Measurements from ENCODE around the gene VPS16. TPM values are rescaled to one million over a fixed set of nuclear protein-coding genes. Genes with fewer than 3 reads are reported as not detected.

Gene VPS16
- 10 to 100 TPM; 61.8 to 81.3 (median 76.5) TPM for polyA plus RNA-seq

DNA sequence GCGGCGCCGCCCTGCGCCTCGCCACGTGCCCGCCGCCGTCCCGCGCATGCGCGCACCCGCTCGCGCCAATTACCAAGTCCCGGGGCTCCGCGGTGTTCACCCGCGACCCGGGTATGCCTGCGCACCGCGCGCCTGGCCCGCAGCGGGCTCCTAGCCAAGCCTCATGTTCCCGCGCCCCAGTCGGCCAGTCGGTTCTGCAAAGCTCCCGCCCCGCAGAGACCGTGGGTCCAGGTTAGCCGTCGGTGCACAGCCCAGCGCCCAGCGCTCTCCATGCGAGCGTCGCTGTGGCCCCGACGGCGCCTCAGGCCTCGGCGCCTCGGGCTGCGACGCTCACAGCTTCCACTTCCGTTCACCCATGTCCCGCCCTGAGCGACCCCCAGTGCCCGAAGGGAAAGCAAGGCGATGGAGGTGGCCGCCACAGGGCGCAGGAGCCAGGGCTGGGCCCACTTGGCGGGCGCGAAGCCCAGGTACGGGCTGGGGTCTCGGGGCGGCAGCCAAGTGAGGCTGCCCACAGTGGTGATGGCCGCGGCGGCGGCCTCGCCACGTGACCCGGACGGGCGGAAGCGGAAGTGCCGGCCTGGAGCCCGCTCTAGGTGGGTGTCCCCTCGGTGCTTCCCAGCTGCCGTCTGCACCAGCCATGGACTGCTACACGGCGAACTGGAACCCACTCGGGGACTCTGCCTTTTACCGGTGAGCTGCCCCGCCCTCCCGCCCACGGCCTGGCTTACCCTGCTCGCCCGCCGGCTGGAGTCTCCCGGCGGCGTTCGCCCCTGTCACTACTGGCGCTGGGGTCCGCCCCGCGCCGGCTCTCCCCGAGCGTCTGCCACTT lies at the start of gene VPS16, which contains the start of gene PCED1A:
Gene VPS16, plus strand, starts transcription at position 608 of the 829 bp plus-strand sequence. Its CDS starts 30 bp downstream, at position 638.
Gene PCED1A, minus strand, starts transcription at position 518 of the 829 bp plus-strand sequence. CDS start 743 bp downstream, outside the sequence.
- H3K9me3 Mint-ChIP-seq: no peaks in the 10 kb centered on the region
- peak within 1 kb of the TSS; percentile 81 to 93 (median 89) for H3K27ac Mint-ChIP-seq
- peak; percentile 85 to 88 (median 88) for DNase-seq
- H3K4me3 Mint-ChIP-seq: peak within 1 kb of the TSS; percentile 89 to 93 (median 91)
- H3K27me3 Mint-ChIP-seq (ENCODE audit: low read depth in 3 of 3): peaks cover 0 to 12% (median 6%) of the 10 kb centered on the region in 3 donors
- peaks cover 8 to 9% (median 9%) of the 10 kb centered on the region in 3 donors for H3K36me3 Mint-ChIP-seq
- peaks cover 41 to 43% of the 10 kb centered on the region in 2 donors for H3K4me1 Mint-ChIP-seq

DNA sequence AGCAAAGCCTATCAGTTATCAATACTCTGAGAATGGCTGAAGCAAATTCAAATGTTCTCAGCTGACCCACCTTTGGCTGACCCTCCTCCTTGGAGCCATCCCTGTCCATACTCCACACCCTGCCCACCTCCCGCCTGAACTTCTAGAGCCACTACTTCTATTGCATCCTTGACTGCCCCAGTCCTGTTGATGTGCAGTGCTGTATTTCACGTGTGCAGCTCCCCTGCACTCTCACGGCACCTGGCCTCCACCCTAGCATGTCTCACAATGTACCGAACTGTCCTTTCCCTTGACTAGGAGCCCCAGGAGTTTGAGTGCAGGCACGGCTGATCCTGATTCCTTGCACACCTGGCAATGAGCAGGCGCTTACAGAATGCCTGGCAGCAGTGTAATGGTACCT lies 47.1 kb upstream of the VPS16 start:
- no peaks in the 10 kb centered on the region for H3K9me3 Mint-ChIP-seq
- no peak overlapping the region for H3K27ac Mint-ChIP-seq
- peaks cover 0 to 4% (median 0%) of the 10 kb centered on the region in 3 donors for H3K36me3 Mint-ChIP-seq
- no peaks in the 10 kb centered on the region for H3K4me1 Mint-ChIP-seq
- no peak for DNase-seq
- peaks cover 5 to 7% (median 6%) of the 10 kb centered on the region in 3 donors for H3K27me3 Mint-ChIP-seq (ENCODE audit: low read depth in 3 of 3)
- no peak overlapping the region for H3K4me3 Mint-ChIP-seq

DNA sequence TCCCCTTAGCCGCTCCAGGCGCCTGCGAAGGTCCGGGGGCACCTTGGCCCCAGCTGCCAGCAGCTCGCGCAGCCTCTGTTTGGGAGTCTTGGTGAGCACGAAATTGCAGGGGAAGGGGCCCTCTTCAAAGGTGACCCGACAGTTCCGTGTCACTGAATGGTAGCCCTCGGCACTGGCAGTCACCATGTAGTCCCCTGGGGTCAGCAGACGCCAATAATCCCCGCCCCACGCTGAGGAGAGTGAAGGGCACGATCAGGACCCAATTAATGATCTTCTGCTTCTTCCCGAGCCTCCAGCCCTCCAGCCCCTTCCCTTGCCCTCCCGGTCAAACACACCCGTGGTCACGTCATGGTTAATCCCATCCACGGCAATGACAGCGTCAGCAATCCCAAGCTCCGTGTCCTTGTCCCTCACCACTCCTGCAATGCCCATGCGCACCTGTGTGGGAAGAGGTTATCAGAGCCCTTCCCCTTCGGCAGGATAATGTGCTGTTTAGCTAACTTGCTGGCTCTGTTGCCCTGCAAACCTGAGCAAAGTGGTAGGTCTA lies 46.3 kb upstream of the VPS16 start:
- no peak overlapping the region for H3K4me3 Mint-ChIP-seq
- H3K4me1 Mint-ChIP-seq: peaks cover 0 to under 1% of the 10 kb centered on the region in 2 donors
- H3K9me3 Mint-ChIP-seq: no peaks in the 10 kb centered on the region
- H3K27me3 Mint-ChIP-seq (ENCODE audit: low read depth in 3 of 3): peaks cover 7 to 10% (median 10%) of the 10 kb centered on the region in 3 donors
- H3K27ac Mint-ChIP-seq: no peak overlapping the region
- peaks cover 0 to 4% (median 0%) of the 10 kb centered on the region in 3 donors for H3K36me3 Mint-ChIP-seq
- no peak for DNase-seq

DNA sequence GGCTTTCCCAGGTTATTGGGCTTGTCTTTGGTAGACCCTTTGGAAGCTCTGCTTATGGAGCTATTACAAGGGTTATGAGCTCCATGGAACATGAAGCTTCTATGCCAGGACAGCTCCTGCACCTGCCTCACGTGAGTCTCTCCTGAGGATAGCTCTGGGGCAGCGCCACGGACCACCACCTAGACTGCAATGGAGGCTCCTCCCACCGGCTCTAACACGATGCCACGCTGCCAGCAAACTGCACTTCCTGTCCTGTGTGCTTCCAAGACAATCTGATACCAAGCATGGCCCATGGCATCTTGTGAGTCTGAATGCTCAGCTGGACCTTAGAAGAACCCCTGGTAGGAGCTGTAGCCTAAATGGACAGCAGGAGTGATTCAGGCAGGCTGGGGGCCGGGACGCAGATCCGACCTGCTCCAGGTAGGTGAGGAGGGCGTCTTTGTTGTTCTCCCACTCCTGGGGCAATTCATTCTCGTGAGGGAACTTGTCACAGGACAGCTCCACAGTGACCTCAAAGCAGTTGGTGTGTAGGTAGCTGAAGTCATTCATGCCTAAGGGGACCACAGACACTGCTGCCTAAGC lies 45.6 kb upstream of the VPS16 start:
- Mint-ChIP-seq H3K4me3 (no peak overlapping the region), H3K4me1 (peaks cover 6 to 8% of the 10 kb centered on the region in 2 donors), H3K27ac (no peak overlapping the region), H3K27me3 (ENCODE audit: low read depth in 3 of 3) (peaks cover 7 to 16% (median 12%) of the 10 kb centered on the region in 3 donors), H3K36me3 (peaks cover 0 to 4% (median 0%) of the 10 kb centered on the region in 3 donors), H3K9me3 (peaks cover 0 to under 1% (median 0%) of the 10 kb centered on the region in 6 donors)
- no peak for DNase-seq

DNA sequence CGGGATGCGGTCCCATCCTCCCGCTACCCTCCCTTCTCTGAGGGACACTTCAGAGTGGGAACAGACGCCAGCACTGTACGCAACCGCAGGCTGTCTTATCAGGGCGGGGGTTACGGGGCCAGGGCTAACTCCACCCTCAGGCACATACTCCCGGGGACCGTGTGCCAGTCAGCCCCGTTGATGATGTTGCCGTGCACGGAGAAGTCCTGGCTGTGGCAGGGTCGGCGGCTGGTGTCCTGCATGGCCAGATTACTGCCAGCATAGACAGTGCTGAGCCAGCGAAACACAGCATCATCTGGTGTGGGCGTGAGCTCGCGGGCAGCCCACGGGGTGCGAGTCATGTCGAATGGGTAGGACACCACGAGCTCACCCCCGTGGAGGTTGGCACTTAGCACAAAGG lies 45.1 kb upstream of the VPS16 start:
- H3K36me3 Mint-ChIP-seq: peaks cover 0 to under 1% (median 0%) of the 10 kb centered on the region in 3 donors
- H3K4me3 Mint-ChIP-seq: no peak overlapping the region
- peaks cover 0 to 2% (median 0%) of the 10 kb centered on the region in 6 donors for H3K9me3 Mint-ChIP-seq
- peaks cover 4 to 15% (median 14%) of the 10 kb centered on the region in 3 donors for H3K27me3 Mint-ChIP-seq (ENCODE audit: low read depth in 3 of 3)
- H3K4me1 Mint-ChIP-seq: peaks cover 10% of the 10 kb centered on the region in 2 donors
- no peak for DNase-seq
- H3K27ac Mint-ChIP-seq: no peak overlapping the region

DNA sequence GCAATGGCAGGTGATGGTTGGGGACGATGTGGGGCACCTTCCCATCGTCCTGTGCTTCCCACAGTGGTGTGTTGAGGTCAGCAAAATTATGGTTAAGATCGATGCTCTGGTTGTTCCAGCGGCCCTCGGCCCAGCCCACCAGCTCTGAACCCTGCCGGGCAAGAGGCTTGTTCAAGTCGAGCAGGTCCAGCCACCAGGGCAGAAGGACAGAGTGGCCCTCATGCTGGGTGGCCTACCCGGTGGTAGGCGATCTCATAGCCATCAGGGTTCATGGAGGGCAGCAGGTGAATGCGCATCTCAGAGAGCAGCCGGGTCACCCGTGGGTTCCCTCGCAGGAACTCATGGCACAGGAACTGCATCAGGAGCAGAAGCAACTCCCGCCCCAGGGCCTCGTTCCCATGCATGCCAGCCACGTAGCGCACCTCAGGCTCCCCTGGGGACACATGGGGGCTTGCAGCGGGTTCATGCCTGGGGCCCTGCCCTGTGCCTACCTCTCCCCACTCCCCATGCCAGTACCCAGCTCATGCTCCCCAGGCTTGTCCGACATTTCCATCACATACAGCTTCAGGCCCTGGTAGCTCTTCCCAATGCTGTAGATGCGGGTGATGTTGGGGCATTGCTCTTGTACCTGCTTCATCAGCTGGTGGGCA lies 44.4 kb upstream of the VPS16 start:
- Mint-ChIP-seq H3K27me3 (ENCODE audit: low read depth in 3 of 3) (peaks cover 10 to 17% (median 16%) of the 10 kb centered on the region in 3 donors), H3K4me3 (no peak overlapping the region), H3K36me3 (no peaks in the 10 kb centered on the region), H3K27ac (no peak overlapping the region), H3K4me1 (peaks cover 16 to 17% of the 10 kb centered on the region in 2 donors), H3K9me3 (peaks cover 0 to 2% (median 0%) of the 10 kb centered on the region in 6 donors)
- no peak for DNase-seq

DNA sequence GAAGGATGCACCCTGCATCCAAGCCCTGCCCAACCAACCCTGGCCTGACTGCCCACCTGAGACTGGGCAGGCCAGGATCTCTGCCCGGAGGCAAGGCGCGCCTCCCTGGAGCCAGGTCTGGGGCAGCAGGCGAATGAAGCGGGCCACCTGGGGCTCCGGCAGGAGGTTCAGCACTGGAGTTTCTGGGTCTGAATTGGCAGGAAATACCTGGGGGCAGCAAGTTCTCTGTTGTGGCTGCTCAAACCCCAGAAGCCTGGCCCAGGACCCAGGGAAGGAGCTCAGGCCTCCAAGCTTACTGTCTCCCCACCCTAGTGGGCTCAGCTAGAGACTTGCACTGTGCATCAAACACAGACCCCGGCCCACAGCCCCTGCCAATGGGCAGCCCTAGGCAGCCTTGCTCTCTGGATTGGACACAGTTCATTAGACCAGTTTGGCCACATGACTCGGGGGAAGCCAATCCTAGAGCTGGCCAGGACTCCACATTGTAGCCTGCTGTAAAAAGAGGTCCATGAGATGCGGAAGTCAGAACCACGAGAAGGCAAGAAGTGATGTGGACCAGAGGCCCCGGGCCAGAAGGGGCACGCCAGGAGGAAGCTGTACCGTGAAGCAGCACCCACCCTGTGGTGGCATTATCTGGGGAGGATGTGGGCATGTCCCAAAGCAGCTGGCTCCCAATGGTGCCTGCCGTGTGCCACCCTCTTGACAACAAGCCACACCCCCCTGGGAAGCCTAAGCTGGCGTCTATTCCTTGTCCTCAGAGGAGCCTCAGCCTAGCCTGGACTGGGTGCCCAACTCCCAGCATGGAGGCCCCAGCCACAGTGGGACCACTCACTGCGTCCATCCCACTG lies 43.2 kb upstream of the VPS16 start:
- no peak overlapping the region for H3K27ac Mint-ChIP-seq
- peaks cover 17% of the 10 kb centered on the region in 3 donors for H3K27me3 Mint-ChIP-seq (ENCODE audit: low read depth in 3 of 3)
- DNase-seq: no peak
- peaks cover 21 to 22% of the 10 kb centered on the region in 2 donors for H3K4me1 Mint-ChIP-seq
- H3K9me3 Mint-ChIP-seq: peaks cover 0 to 2% (median 0%) of the 10 kb centered on the region in 6 donors
- H3K36me3 Mint-ChIP-seq: peaks cover 0 to under 1% (median 0%) of the 10 kb centered on the region in 3 donors
- H3K4me3 Mint-ChIP-seq: no peak overlapping the region

DNA sequence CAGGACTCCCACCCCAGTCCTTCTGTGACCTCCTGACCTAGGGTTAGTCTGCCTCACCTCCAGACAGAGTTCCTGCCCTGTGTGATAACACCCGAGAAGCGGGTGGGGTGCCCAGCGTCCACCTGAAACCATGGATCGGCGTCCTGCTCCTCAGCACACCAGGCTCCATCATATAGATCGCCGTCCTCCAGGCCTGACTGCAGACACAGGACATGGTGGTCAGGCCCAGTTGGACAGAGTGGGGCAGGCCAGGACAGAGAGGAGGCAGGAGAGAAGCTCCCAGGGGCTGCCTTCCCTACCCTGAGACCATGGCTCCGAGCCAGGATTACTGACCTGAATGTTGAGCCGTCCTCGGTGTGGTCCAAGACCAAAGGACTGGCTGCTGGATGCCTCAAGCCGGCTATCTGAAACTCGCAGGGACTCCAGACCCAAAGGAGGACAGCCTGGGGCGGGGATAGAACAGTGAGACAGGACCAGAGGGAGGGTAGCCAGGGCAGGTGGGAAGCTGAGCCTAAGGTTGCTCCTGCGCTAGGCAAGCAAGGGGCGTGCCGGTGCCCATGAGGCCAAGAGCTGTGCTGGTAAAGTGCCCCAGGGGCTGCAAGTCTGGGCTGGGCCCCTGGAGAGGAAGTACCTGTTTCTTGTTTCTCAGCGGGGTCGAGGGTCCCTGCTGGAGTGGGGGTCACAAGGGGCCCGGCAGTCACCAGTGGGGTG lies 42.3 kb upstream of the VPS16 start:
- Mint-ChIP-seq H3K36me3 (peaks cover 0 to 4% (median 0%) of the 10 kb centered on the region in 3 donors), H3K27ac (no peak overlapping the region), H3K27me3 (ENCODE audit: low read depth in 3 of 3) (peaks cover 19 to 21% (median 21%) of the 10 kb centered on the region in 3 donors), H3K4me1 (peaks cover 21 to 22% of the 10 kb centered on the region in 2 donors), H3K4me3 (no peak overlapping the region), H3K9me3 (peaks cover 0 to 2% (median 0%) of the 10 kb centered on the region in 6 donors)
- no peak for DNase-seq

DNA sequence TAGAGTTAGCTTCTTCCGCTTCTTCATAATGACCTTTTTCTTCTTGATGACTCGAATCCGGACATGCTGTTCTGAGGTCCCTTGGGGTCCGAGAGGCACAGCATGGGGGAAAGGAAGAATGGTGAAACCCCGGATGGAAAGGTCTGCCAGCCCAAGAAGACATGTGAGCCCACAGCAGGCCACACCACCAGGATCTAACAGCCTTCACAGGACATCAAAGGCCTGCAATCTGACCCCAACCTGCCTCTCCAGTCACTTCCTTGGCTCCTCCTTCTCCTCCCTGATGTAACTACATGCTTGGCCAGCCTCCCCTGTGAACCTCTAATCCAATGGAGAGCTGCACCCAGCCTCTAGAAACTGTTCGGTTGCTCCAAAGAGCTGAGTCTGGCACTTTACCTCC lies 41.7 kb upstream of the VPS16 start:
- H3K9me3 Mint-ChIP-seq: peaks cover 0 to 2% (median 0%) of the 10 kb centered on the region in 6 donors
- H3K27ac Mint-ChIP-seq: no peak overlapping the region
- peaks cover 0 to 4% (median 0%) of the 10 kb centered on the region in 3 donors for H3K36me3 Mint-ChIP-seq
- peaks cover 21 to 22% of the 10 kb centered on the region in 2 donors for H3K4me1 Mint-ChIP-seq
- H3K4me3 Mint-ChIP-seq: peak overlapping the region in 3 of 5 donors; percentile 0 to 86 (median 44)
- DNase-seq: no peak
- peaks cover 19 to 24% (median 21%) of the 10 kb centered on the region in 3 donors for H3K27me3 Mint-ChIP-seq (ENCODE audit: low read depth in 3 of 3)

DNA sequence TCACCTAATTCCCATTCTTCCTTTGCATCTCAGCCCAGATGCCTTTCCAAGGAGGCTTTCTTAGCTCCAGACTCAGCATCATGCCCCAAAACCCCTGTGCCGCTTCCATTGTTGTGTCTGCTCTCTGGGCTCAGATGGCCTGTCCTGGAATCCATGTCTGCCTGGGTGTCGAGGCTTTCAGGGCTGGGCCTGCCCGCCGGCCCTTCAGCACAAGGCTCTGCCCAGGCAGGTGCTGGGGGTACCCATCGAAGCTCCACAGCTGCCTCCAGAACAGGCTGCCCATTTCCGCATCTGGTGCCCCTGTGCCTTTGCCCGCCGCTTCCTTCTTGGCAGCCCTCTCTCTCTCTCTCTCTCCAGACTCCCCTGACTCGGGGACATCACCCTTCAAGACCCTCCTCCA lies 41.3 kb upstream of the VPS16 start:
- H3K36me3 Mint-ChIP-seq: peaks cover 0 to 4% (median 0%) of the 10 kb centered on the region in 3 donors
- H3K27ac Mint-ChIP-seq: no peak overlapping the region
- H3K4me3 Mint-ChIP-seq: peak overlapping the region; percentile 0 to 96 (median 86)
- peaks cover 0 to 2% (median 0%) of the 10 kb centered on the region in 6 donors for H3K9me3 Mint-ChIP-seq
- peaks cover 21 to 22% of the 10 kb centered on the region in 2 donors for H3K4me1 Mint-ChIP-seq
- H3K27me3 Mint-ChIP-seq (ENCODE audit: low read depth in 3 of 3): peaks cover 21 to 27% (median 26%) of the 10 kb centered on the region in 3 donors
- DNase-seq: no peak

DNA sequence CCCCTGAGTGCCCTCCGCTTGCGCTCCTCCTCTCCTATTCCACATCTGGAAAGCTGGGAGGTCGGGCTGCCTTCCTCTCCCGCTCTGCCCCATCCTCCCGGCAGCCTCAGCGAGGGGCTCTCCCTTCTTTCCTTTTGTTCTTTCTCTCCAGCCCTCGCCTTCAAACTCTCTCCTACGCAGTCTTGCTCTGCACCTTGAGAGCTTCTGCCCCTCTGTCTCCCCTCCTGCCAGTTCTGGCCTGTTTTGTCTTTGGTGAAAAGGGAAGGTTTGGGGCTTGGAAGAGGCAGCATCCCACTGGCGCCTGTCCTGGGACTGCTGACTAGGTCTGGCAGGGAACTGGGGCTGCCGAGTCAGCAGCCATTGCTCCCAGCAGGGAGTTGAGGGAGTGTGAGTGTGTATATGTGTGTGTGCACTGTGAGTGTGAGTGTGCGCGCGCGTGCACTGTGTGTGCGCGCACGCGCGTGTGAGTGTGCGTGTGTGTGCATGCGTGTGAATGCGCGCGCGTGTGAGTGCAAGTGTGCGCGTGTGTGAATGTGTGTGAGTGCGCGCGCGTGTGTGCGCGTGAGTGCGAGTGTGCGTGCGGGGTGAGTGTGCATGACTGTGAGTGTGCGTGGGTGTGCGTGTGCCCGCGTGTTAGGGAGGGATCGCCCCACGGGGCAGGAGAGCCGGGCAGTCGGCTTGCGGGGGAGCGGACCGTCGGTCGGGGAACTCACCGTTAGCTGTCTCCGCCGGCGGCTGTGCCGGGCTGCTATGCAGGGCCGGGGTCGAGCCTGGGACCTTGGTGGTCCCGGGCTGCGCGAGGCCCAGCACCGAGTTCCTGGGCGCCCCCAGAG lies 40.6 kb upstream of the VPS16 start:
- DNase-seq: no peak
- peaks cover 21 to 22% of the 10 kb centered on the region in 2 donors for H3K4me1 Mint-ChIP-seq
- peak overlapping the region in 3 of 6 donors; percentile 2 to 80 (median 14) for H3K27ac Mint-ChIP-seq
- H3K27me3 Mint-ChIP-seq (ENCODE audit: low read depth in 3 of 3): peaks cover 25 to 27% (median 27%) of the 10 kb centered on the region in 3 donors
- peak overlapping the region; percentile 86 to 96 (median 88) for H3K4me3 Mint-ChIP-seq
- H3K9me3 Mint-ChIP-seq: peaks cover 0 to 2% (median 0%) of the 10 kb centered on the region in 6 donors
- peaks cover 0 to 4% (median 0%) of the 10 kb centered on the region in 3 donors for H3K36me3 Mint-ChIP-seq
